ENCODE results near the gene SZT2.
"Not testable (repeated sequence)": the region's sequence is repeated elsewhere in the genome, so short reads cannot be mapped to it uniquely, and the experiment has no call there.

SZT2 gene

DNA sequence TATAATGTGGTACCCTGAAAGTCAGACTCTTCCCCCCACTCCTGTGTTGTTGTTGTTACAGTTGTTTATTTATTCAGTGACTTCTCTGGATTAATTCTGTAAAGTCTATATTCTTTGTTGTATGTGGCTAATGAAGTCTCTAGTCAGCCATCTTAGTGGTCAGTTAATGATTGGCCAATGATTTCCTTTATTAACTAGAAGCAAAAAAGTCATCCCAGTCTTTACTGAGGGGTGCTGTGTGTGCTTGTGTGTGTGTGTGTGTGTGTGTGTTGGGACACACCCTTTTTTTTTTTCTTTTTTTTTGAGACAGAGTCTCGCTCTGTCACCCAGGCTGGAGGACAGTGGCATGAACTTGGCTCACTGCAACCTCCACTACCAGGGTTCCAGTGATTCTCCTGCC, 101.4 kb downstream of the SZT2 start:
- no peak for DNase-seq (ENCODE audit: low read depth in 2 of 2)

DNA sequence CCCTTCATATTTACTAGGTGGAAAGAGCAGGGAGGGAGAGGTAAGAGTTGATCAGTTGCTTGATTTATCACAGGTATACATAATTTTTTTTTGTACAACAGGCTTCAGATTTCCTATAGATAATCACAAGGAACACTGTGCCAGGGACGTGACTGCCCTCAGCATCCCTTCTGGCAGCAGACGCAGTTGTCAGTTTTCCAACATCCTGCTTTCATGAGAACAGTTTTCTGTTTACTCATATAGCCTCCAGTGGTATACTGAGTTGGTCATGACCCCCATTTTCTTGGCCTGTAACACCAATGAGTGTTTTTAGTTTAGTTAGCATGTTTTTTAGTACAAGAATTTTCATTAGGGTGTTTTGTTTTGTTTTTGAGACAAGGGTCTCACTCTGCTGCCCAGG, 103.1 kb downstream of the SZT2 start:
- DNase-seq (ENCODE audit: low read depth in 2 of 2): no peak

DNA sequence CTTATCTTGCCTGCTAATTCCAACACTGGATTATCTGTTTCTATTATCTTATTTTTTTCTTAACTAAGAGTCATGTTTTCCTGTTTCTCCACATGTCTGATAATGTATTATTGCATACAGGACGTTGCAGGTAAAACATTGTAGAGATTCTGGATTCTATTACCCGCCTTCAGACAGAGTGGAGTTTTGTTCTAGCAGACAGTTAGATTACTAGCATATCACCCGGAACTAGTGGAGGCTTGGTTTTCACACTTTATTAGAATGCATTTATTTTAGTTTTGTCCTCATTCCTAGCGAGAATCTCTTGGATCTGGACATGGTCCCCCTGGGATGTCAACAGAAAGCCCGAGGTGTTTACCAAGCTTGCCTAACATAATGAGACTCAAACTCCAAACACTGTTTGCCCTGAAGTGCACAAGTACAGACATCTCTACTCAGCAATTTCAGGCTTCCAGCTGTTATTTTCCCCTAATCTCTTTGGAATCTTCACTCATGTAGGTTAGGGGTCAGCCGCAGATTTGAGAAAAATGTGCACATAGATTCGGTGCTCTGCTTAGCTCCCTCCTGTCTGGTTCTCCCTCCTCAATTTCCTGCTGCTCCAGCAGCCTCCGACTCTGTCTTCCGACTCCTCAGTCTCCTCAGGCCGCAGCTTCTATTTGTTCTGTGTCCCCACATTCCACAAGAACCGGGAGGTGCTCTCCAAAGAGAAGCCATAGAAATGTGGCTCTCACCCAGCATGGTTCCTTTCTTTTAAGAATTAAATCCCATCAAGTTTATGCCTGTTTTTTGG, 104.2 kb downstream of the SZT2 start:
- no peak for DNase-seq (ENCODE audit: low read depth in 2 of 2)

DNA sequence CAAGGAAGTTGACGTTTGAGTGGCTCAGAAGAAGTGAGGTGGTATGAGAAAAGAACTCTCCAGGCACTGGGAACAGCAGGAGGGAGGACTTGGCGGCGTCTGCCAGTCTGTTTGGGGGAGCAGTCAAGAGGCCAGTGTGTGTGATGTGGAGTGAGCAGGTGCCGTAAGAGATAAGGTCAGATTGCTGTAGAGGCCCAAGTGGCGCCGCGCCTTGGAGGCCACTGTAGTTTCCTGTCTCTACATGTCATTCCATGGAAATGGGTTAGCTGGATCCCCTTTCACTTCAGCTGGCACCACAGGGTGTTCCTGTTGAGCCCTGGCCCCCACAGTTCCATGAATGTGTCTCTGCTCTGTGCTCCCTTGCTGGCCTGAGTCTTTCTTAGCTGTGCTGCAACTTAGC, 105.5 kb downstream of the SZT2 start:
- DNase-seq (ENCODE audit: low read depth in 2 of 2): no peak

DNA sequence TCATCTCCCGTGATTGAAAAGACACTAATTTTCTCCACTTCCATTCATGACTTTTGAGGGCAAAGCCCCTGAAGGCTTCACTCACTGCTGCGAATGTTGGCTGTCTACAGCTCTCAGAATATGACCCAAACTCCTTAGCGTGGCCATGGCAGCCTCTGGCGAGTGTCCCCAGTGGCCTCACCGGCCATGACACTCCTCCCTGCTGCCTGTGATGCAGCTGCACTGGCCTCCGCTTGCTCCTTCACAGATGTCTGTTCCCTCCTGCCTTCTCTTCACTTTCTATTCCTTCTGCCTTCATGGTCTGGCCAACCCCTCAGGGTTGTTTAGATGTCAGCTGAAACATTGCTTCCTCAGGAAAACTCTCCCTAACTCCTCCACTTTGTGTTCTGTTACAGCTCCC, 110.2 kb downstream of the SZT2 start:
- no peak for DNase-seq (ENCODE audit: low read depth in 2 of 2)

DNA sequence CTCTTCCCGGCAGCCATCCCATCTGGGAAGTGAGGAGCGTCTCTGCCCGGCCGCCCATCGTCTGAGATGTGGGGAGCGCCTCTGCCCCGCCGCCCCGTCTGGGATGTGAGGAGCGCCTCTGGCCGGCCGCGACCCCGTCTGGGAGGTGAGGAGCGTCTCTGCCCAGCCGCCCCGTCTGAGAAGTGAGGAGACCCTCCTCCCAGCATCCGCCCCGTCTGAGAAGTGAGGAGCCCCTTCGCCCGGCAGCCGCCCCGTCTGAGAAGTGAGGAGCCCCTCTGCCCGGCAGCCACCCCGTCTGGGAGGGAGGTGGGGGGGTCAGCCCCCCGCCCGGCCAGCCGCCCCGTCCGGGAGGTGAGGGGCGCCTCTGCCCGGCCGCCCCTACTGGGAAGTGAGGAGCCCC, 112.1 kb downstream of the SZT2 start:
- not testable (repeated sequence) for DNase-seq (ENCODE audit: low read depth in 2 of 2)

DNA sequence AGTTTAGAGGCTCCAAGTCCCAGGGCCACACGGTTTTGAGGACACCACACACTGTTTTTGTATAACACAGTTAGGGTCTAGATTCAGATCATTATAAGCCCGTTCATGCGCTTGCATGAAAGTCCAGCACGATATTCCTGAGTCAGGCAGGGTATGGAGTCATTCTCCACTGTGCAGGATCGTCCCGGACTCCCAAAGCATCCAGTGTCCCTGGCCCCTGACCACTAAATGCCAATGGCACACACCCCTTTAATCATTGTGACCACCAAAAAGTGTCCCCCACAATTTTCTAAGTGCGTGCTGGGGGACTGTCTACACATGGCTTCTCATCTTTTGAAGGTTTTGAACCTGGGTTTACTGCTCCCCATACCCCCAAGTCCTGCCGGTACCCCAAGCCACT, 113.8 kb downstream of the SZT2 start:
- no peak for DNase-seq (ENCODE audit: low read depth in 2 of 2)
